ENCODE data around the gene NR1D2.

NR1D2 gene

DNA sequence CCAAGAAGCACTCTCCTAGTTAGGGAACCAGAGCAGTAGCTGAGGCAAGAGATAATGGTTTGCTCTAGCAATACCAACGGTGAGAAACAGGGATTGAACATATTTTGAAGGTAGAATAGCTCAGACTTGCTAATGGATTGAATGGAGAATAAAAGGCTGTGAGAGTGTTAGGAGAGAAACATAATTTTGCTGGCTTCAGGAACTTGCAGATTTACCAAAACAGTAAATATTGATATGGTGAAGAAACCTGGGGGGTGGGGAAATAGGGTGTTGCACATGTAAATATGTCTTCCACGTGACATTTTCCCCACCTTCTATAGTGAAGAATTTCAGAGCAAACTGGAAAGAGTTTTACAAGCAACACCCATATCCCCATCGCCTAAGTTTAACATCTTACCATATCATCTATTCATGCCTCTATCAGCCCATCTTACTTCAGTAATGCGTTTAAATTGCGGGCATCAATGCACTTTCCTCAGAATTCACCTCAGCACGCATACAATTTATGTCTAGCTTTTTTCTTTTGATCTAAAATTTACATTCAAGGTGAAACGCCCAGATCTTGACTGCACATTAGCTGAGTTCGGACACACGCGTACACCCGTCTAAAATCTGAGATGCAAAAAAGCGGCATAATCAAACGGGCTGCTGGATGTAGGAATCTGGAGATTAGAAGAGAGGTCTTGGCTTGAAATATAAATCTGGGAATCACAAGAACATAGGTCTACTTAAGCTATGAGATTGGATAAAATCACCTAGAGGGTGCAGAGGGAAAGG lies 891 bp upstream of the NR1D2 start:
- peak overlapping the region; percentile 77 for H3K4me3 ChIP-seq (ENCODE audit: low read length)
- TF ChIP-seq, protein P1, sequence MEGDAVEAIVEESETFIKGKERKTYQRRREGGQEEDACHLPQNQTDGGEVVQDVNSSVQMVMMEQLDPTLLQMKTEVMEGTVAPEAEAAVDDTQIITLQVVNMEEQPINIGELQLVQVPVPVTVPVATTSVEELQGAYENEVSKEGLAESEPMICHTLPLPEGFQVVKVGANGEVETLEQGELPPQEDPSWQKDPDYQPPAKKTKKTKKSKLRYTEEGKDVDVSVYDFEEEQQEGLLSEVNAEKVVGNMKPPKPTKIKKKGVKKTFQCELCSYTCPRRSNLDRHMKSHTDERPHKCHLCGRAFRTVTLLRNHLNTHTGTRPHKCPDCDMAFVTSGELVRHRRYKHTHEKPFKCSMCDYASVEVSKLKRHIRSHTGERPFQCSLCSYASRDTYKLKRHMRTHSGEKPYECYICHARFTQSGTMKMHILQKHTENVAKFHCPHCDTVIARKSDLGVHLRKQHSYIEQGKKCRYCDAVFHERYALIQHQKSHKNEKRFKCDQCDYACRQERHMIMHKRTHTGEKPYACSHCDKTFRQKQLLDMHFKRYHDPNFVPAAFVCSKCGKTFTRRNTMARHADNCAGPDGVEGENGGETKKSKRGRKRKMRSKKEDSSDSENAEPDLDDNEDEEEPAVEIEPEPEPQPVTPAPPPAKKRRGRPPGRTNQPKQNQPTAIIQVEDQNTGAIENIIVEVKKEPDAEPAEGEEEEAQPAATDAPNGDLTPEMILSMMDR (conservative IDR thresholded peaks at IDR 0.05; ENCODE audit: low read length), result no peak
- no peak for DNase-seq (ENCODE audit: low read depth)

- peak overlapping the region; percentile 77 for H3K4me3 ChIP-seq (ENCODE audit: low read length)
- DNase-seq (ENCODE audit: low read depth), result no peak
- TF ChIP-seq, protein P1 (conservative IDR thresholded peaks at IDR 0.05; ENCODE audit: low read length), result no peak
Measured at GRCh38 chr3:23945663-23945912, 502 bp downstream of the NR1D2 start.

DNA sequence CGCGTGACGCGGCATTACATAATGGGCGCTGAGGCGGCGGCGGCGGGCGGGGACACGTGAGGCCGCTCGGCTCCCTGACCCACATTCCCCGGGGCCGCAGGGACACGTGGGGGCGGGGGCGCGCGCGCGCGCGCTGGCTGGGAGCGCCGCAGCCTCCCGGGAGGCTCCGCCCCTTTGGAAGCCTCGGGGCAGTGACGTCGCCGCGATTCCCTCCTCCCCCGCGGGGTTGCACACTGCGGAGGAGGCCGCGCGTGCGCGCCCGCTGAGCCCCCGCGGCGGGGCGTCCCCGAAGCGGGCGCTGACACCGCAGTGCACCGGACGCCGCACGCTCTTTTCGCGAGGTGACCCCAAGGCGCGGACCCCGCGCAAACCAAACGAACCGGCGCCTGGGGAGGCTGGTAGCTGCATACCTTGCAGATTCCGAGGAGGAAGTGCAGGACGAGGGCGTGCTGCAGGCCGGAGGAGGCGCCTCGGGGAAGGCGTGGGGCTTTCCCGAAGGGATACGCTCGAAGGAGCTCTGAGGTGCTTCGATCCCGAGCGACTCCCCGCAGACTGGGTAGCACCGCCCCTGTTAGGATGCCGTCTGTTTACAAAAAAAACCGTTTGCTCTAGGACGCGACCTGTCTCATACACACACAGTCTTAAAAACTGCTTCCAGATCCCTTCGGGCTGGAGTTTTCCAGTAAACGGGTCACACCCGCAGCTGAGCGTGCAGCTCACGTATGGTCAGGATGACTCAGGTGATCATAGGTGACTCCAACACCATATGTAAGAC lies 1.0 kb downstream of the NR1D2 start:
- peak; percentile 97 for DNase-seq (ENCODE audit: low read depth)

DNA sequence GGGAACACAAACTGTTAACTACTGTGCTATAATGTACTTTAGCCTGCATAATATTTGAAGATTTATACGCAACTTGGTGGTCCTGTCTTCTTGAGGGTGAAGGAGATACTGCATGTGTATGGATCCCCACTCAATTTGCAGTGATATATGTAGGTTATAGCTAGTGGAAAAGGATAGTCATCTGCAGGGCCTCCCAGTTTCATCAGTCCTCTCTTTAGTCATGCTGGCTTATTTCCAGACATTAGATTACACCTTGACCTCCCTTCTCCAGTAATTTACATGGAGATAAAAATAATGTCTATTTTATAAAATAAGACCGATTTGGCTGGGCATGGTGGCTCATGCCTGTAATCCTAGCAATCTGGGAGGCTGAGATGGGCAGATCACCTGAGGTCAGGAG lies 3.7 kb downstream of the NR1D2 start:
- no peak overlapping the region for H3K4me3 ChIP-seq (ENCODE audit: low read length)
- no peak for DNase-seq (ENCODE audit: low read depth)
- TF ChIP-seq, protein P1 (conservative IDR thresholded peaks at IDR 0.05; ENCODE audit: low read length), result no peak

More for the DNA sequence above, 1.0 kb downstream of the NR1D2 start:
- H3K4me3 ChIP-seq (ENCODE audit: low read length), result peak overlapping the region; percentile 84
- TF ChIP-seq, protein P1 (conservative IDR thresholded peaks at IDR 0.05; ENCODE audit: low read length), result no peak

DNA sequence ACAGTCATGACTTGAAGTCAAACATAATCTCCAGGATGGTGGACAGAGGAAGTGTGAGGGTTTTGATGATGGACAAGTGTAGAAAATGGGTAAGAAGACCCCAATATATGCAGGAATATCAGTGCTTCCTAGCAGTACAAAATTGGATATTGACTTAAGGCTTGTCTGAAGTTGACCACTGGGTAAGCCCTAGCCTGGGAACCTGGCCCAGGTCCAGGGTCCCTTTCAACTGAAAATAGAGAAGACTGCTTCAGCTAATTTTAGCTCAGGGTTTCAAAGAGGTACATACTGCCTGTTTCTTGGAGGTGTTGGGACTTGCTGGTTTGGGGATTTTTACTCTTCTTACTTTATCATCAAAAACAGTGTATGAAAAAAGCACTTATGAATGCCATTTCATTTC lies 4.7 kb downstream of the NR1D2 start:
- TF ChIP-seq, protein P1 (conservative IDR thresholded peaks at IDR 0.05; ENCODE audit: low read length), result no peak
- H3K4me3 ChIP-seq (ENCODE audit: low read length), result no peak overlapping the region
- DNase-seq (ENCODE audit: low read depth), result no peak

- DNase-seq (ENCODE audit: low read depth), result no peak
- H3K4me3 ChIP-seq (ENCODE audit: low read length), result no peak overlapping the region; the same call in 1 of the 2 replicates
- TF ChIP-seq, protein P1 (conservative IDR thresholded peaks at IDR 0.05; ENCODE audit: low read length), result no peak
Measured at GRCh38 chr3:23950293-23950692, 5.2 kb downstream of the NR1D2 start.

DNA sequence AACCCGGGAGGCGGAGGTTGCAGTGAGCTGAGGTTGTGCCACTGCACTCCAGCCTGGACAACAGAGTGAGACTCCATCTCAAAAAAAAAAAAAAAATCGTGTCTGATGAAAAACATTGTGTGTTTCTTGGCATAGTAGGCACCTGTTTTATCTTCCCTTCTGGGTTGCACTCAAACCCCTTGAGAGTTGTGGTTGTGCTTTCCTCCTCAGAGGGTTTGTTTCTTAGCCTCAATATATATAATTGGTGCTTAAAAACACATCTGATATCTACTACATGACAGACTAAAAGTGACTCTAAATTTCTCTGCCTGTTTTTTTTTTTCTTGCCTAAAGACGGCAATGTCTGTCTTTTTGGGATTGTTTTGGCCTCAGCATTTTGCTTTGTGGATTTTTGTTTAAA lies 7.6 kb downstream of the NR1D2 start:
- DNase-seq (ENCODE audit: low read depth), result peak; percentile 13
- TF ChIP-seq, protein P1 (conservative IDR thresholded peaks at IDR 0.05; ENCODE audit: low read length), result no peak
- H3K4me3 ChIP-seq (ENCODE audit: low read length), result no peak overlapping the region

Measured in AG10803 (cell line).